ENCODE data around the gene ERCC1. TPM values are rescaled to one million over a fixed set of nuclear protein-coding genes. Genes with fewer than 3 reads are reported as not detected.

The ERCC1 gene
- total and polyA plus RNA-seq, 2 of the 13 experiments (the other 11 are each of a cell fraction or from before 2014, with no cell fraction given): 40.0 to 66.4 TPM

- TF ChIP-seq MED13 (CRISPR knock-in tag; IDR thresholded peaks at IDR 0.05): no peak
- TF ChIP-seq CHCHD3 (CRISPR knock-in tag; IDR thresholded peaks at IDR 0.05): peak; percentile 71; the same call in 1 of the 2 replicates
- 0 out of 2 replicates have a peak, but pooled peaks have one; percentile 31 for TF ChIP-seq BORCS8-MEF2B (CRISPR knock-in tag; IDR thresholded peaks at IDR 0.05)
- TF ChIP-seq ZNF788 (CRISPR knock-in tag; IDR thresholded peaks at IDR 0.05; ENCODE audit: borderline replicate concordance): peak; percentile 92
- 0 out of 2 replicates have a peak, but pooled peaks have one; percentile 60 for TF ChIP-seq MYPOP (CRISPR knock-in tag; IDR thresholded peaks at IDR 0.05)
- peak; percentile 44; the same call in 1 of the 2 replicates for TF ChIP-seq ZFX (CRISPR knock-in tag; IDR thresholded peaks at IDR 0.05; ENCODE audit: low read depth)
- TF ChIP-seq SIN3B (IDR thresholded peaks at IDR 0.05; ENCODE audit: low read length): no peak
- TF ChIP-seq NKX3-1 (CRISPR knock-in tag; IDR thresholded peaks at IDR 0.05): no peak
- TF ChIP-seq ZFP82 (CRISPR knock-in tag; IDR thresholded peaks at IDR 0.05; ENCODE audit: borderline replicate concordance): no peak
- TF ChIP-seq BHLHE40 (IDR thresholded peaks at IDR 0.05; ENCODE audit: low read length): peak; percentile 48; the same call in 1 of the 2 replicates
- peak; percentile 78; the same call in 1 of the 2 replicates for TF ChIP-seq ZNF546 (CRISPR knock-in tag; conservative IDR thresholded peaks at IDR 0.05)
- peak; percentile 80; the same call in 1 of the 2 replicates for TF ChIP-seq NAIF1 (CRISPR knock-in tag; IDR thresholded peaks at IDR 0.05; ENCODE audit: borderline replicate concordance)
- TF ChIP-seq, protein P1, sequence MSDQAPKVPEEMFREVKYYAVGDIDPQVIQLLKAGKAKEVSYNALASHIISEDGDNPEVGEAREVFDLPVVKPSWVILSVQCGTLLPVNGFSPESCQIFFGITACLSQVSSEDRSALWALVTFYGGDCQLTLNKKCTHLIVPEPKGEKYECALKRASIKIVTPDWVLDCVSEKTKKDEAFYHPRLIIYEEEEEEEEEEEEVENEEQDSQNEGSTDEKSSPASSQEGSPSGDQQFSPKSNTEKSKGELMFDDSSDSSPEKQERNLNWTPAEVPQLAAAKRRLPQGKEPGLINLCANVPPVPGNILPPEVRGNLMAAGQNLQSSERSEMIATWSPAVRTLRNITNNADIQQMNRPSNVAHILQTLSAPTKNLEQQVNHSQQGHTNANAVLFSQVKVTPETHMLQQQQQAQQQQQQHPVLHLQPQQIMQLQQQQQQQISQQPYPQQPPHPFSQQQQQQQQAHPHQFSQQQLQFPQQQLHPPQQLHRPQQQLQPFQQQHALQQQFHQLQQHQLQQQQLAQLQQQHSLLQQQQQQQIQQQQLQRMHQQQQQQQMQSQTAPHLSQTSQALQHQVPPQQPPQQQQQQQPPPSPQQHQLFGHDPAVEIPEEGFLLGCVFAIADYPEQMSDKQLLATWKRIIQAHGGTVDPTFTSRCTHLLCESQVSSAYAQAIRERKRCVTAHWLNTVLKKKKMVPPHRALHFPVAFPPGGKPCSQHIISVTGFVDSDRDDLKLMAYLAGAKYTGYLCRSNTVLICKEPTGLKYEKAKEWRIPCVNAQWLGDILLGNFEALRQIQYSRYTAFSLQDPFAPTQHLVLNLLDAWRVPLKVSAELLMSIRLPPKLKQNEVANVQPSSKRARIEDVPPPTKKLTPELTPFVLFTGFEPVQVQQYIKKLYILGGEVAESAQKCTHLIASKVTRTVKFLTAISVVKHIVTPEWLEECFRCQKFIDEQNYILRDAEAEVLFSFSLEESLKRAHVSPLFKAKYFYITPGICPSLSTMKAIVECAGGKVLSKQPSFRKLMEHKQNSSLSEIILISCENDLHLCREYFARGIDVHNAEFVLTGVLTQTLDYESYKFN (CRISPR knock-in tag; conservative IDR thresholded peaks at IDR 0.05): peak; percentile 45
- TF ChIP-seq SIN3A (IDR thresholded peaks at IDR 0.05; ENCODE audit: borderline replicate concordance, low read depth, low read length): peak; percentile 75; the same call in 1 of the 2 replicates
- TF ChIP-seq, protein P2, sequence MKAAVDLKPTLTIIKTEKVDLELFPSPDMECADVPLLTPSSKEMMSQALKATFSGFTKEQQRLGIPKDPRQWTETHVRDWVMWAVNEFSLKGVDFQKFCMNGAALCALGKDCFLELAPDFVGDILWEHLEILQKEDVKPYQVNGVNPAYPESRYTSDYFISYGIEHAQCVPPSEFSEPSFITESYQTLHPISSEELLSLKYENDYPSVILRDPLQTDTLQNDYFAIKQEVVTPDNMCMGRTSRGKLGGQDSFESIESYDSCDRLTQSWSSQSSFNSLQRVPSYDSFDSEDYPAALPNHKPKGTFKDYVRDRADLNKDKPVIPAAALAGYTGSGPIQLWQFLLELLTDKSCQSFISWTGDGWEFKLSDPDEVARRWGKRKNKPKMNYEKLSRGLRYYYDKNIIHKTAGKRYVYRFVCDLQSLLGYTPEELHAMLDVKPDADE (CRISPR knock-in tag; IDR thresholded peaks at IDR 0.05): no peak
- TF ChIP-seq ZNF530 (CRISPR knock-in tag; IDR thresholded peaks at IDR 0.05; ENCODE audit: low read depth): no peak
- peak; percentile 64 to 88 for TF ChIP-seq HMGXB4 (CRISPR knock-in tag; IDR thresholded peaks at IDR 0.05; ENCODE audit: borderline replicate concordance in 1 of 2, low read depth in 1 of 2)
- 0 out of 2 replicates have a peak, but pooled peaks have one; percentile 19 for TF ChIP-seq ZNF792 (CRISPR knock-in tag; IDR thresholded peaks at IDR 0.05)
- no peak for TF ChIP-seq TCF7L2 (IDR thresholded peaks at IDR 0.05; ENCODE audit: low read depth, low read length)
- TF ChIP-seq RBFOX2 (IDR thresholded peaks at IDR 0.05; ENCODE audit: low read depth, low read length): peak; percentile 74
Measured at GRCh38 chr19:45469132-45469944, 45.6 kb upstream of the ERCC1 start (continued).
